HCT116 (cell line): ENCODE data around the gene TCF7L1. TPM values are rescaled to one million over a fixed set of nuclear protein-coding genes. Genes with fewer than 3 reads are reported as not detected.

Experiments
- ATAC-seq: fragments of 200-7000 bp; cut with Tn5 transposase; 2 replicates; pipeline ENCODE4 v1.9.1; 2020; ENCODE audit warnings: mild to moderate bottlenecking, moderate library complexity
- BruUV-seq: library from RNA; stranded (reverse); fragments of 400-500 nt; replicated peaks from 2 replicates; lab custom pipeline; 2021; lab: Mats Ljungman, UMichigan
- CTCF ChIA-PET: fragments of 300-600 bp; sonication (Branson Sonifier 250); formaldehyde crosslinking; loops from one replicate; lab custom pipeline; 2021; ENCODE audit warnings: antibody characterized with exemption; lab: Charles Lee
- POLR2A ChIA-PET: fragments of 300-600, 350-600 bp; sonication (Branson Sonifier 250); formaldehyde crosslinking; loops from one replicate; lab custom pipeline; 2021; ENCODE audit warnings: antibody characterized with exemption; lab: Charles Lee
- RAD21 ChIA-PET, 2 experiments: fragments of 300-600 bp; sonication (Branson Sonifier 250); formaldehyde crosslinking; loops; one replicate each; lab custom pipeline; 2023; ENCODE audit warnings: low total read pairs in 2 of 2; ENCODE audit not compliant: uncharacterized antibody in 2 of 2, unreplicated experiment in 2 of 2, low non-redundant PET in 1 of 2; lab: Charles Lee
- DNase-seq: peaks from one replicate; pipeline ENCODE4 v3.0.0-alpha.2; 2010; ENCODE audit warnings: low read depth, low spot score
- H2AFZ ChIP-seq: fragments of 200-600 bp; shearing (Covaris generic), sonication (generic); 2 replicates; pipeline ENCODE4 v1.6.1; 2017; ENCODE audit warnings: low read depth, mixed run types, mixed read lengths, antibody characterized with exemption, low read length; ENCODE audit not compliant: poor library complexity, severe bottlenecking
- H3K27ac ChIP-seq: 2 replicates; pipeline ENCODE4 v1.5.1; 2012; ENCODE audit warnings: low read depth, low read length
- H3K27me3 ChIP-seq: fragments of 200-600 bp; sonication (generic); 2 replicates; pipeline ENCODE4 v1.6.1; 2016; ENCODE audit warnings: mixed run types, low read length, mixed read lengths; ENCODE audit not compliant: insufficient read depth
- H3K36me3 ChIP-seq, 2 experiments: fragments of 200-500 bp in 1 of 2; fragments of 200-600 bp in 1 of 2; sonication (Bioruptor generic) in 1 of 2; sonication (generic) in 1 of 2; 2 replicates each; pipeline versions ENCODE4 v1.5.1 to v1.6.1; 2014 to 2016; ENCODE audit warnings: low read length in 2 of 2, inconsistent platforms in 1 of 2, mixed read lengths in 1 of 2, mixed run types in 1 of 2; ENCODE audit not compliant: insufficient read depth in 2 of 2, control insufficient read depth in 1 of 2
- H3K4me1 ChIP-seq, 2 experiments: fragments of 200-600 bp in 1 of 2; sonication (generic) in 1 of 2; 2 replicates each; pipeline versions ENCODE4 v1.5.1 to v1.6.1; 2012 to 2017; ENCODE audit warnings: low read length in 2 of 2, inconsistent platforms in 1 of 2, mild to moderate bottlenecking in 1 of 2, mixed read lengths in 1 of 2, mixed run types in 1 of 2, moderate library complexity in 1 of 2; ENCODE audit not compliant: insufficient read depth in 2 of 2, control insufficient read depth in 1 of 2
- H3K4me2 ChIP-seq: fragments of 200-600 bp; sonication (generic); 2 replicates; pipeline ENCODE4 v1.6.1; 2017; ENCODE audit warnings: mixed run types, low read length, mixed read lengths
- H3K4me3 ChIP-seq, 2 experiments: fragments of 200-600 bp in 1 of 2; sonication (generic) in 1 of 2; replicated peaks in 1 of 2; 2 replicates each; pipeline ENCODE4 v1.5.1; 2011 to 2016; ENCODE audit warnings: low read length in 2 of 2, control low read depth in 1 of 2, low read depth in 1 of 2, mild to moderate bottlenecking in 1 of 2, mixed read lengths in 1 of 2, mixed run types in 1 of 2
- H3K79me2 ChIP-seq: fragments of 200-600 bp; sonication (generic); 2 replicates; pipeline ENCODE4 v1.6.1; 2017; ENCODE audit warnings: mild to moderate bottlenecking, mixed run types, low read length, moderate library complexity, mixed read lengths; ENCODE audit not compliant: insufficient read depth
- H3K9ac ChIP-seq: fragments of 200-600 bp; sonication (generic); 2 replicates; pipeline ENCODE4 v1.6.1; 2016; ENCODE audit warnings: low read length, mixed read lengths
- H3K9me2 ChIP-seq: fragments of 200-600 bp; sonication (generic), shearing (Covaris generic); 2 replicates; pipeline ENCODE4 v1.6.1; 2017; ENCODE audit warnings: mixed run types, mild to moderate bottlenecking, moderate library complexity; ENCODE audit not compliant: insufficient read depth
- H3K9me3 ChIP-seq, 2 experiments: fragments of 200-500 bp in 1 of 2; fragments of 200-600 bp in 1 of 2; sonication (Bioruptor generic) in 1 of 2; sonication (generic) in 1 of 2; 2 replicates each; pipeline ENCODE4 v1.6.1; 2014 to 2017; ENCODE audit warnings: low read length in 2 of 2, mixed read lengths in 2 of 2, inconsistent platforms in 1 of 2, low read depth in 1 of 2, mild to moderate bottlenecking in 1 of 2, mixed run types in 1 of 2, moderate library complexity in 1 of 2; ENCODE audit not compliant: control insufficient read depth in 1 of 2, insufficient read depth in 1 of 2
- H4K20me1 ChIP-seq: fragments of 200-600 bp; sonication (generic), shearing (Covaris generic); 2 replicates; pipeline ENCODE4 v1.6.1; 2017; ENCODE audit warnings: mixed run types, mild to moderate bottlenecking, moderate library complexity; ENCODE audit not compliant: insufficient read depth
- CBX3 ChIP-seq: IDR thresholded peaks from 2 replicates; pipeline ENCODE4 v1.6.1; 2012; ENCODE audit warnings: low read depth
- CEBPB ChIP-seq: IDR thresholded peaks from 2 replicates; pipeline ENCODE4 v1.6.1; 2012; ENCODE audit warnings: low read depth
- EGR1 ChIP-seq: IDR thresholded peaks from 2 replicates; pipeline ENCODE4 v1.6.1; 2012; ENCODE audit warnings: low read depth
- ELF1 ChIP-seq: IDR thresholded peaks from 2 replicates; pipeline ENCODE4 v1.6.1; 2012; ENCODE audit warnings: low read depth, borderline replicate concordance
- FOSL1 ChIP-seq: IDR thresholded peaks from 2 replicates; pipeline ENCODE4 v1.6.1; 2012; ENCODE audit warnings: low read depth
- POLR2A ChIP-seq: IDR thresholded peaks from 2 replicates; pipeline ENCODE4 v1.7.0; 2011; ENCODE audit warnings: borderline replicate concordance; ENCODE audit not compliant: insufficient read depth, insufficient read length; ENCODE audit errors: extremely low read depth
- POLR2AphosphoS5 ChIP-seq: IDR thresholded peaks from 2 replicates; pipeline ENCODE4 v1.6.1; 2011; ENCODE audit warnings: mild to moderate bottlenecking, low read depth, low read length, moderate library complexity
- SIN3A ChIP-seq: IDR thresholded peaks from 2 replicates; pipeline ENCODE4 v1.6.1; 2012; ENCODE audit warnings: low read depth
- SRF ChIP-seq: IDR thresholded peaks from 2 replicates; pipeline ENCODE4 v1.6.1; 2012; ENCODE audit warnings: low read depth
- YY1 ChIP-seq: IDR thresholded peaks from 2 replicates; pipeline ENCODE4 v1.6.1; 2011; ENCODE audit warnings: low read length, low read depth, moderate library complexity, mild to moderate bottlenecking; ENCODE audit not compliant: insufficient replicate concordance; ENCODE audit errors: extremely low read depth
- ZNF274 ChIP-seq: fragments of 200-500 bp; sonication (Bioruptor generic); IDR thresholded peaks from 2 replicates; pipeline ENCODE4 v1.6.1; 2014; ENCODE audit warnings: mild to moderate bottlenecking, low read depth, low read length, inconsistent platforms
- intact Hi-C: fragments of 100-400 bp; cut with micrococcal nuclease; formaldehyde crosslinking; loops from 2 replicates; pipeline ENCODE4 v1.10.0; 2022
- total RNA-seq: library from RNA; stranded (reverse); gene quantifications from one replicate; pipeline ENCODE4 v1.2.1, GENCODE V29; 2021; ENCODE audit not compliant: unreplicated experiment
- TF ChIP-seq, protein P1 (sequence below): IDR thresholded peaks from 2 replicates; pipeline ENCODE4 v1.6.1; 2012
- TF ChIP-seq, protein P2 (sequence below): IDR thresholded peaks from 2 replicates; pipeline ENCODE4 v1.6.1; 2011; ENCODE audit warnings: mild to moderate bottlenecking, low read length, moderate library complexity; ENCODE audit not compliant: insufficient replicate concordance; ENCODE audit errors: extremely low read depth
- TF ChIP-seq, protein P3 (sequence below): IDR thresholded peaks from 2 replicates; pipeline ENCODE4 v1.6.1; 2012

TCF7L1 gene
- total RNA-seq, 1 experiment from 2014 or later, result 10.3 TPM

DNA sequence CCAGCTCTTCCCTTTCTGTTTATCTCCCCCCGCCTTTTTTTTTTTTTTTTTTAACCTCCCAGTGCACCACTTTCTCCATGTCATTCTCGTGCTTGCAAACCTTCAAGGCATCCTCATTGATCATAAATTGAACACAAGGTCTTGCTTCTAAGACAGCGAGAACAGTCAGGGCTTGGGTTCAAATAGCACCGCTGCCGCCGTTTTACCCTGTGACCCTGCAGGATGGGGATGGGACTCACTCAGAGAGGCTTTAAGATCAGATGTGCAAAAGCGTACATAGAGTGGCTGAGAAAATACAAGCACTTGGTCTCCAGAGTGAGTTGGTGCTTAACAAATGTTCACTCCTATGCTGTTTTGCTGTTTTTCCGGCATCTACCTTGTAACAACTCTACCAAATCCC is 93.6 kb downstream of the TCF7L1 start:
- Histone ChIP-seq H3K79me2 (no peaks in the 10 kb centered on the region), H3K4me2 (no peak overlapping the region), H3K4me1 (no peaks in the 10 kb centered on the region; a peak in 1 of 4 replicates), H3K27ac (no peak overlapping the region), H4K20me1 (no peaks in the 10 kb centered on the region), H3K9me3 (no peaks in the 10 kb centered on the region), H3K9me2 (no peaks in the 10 kb centered on the region), H3K4me3 (no peak overlapping the region), H3K27me3 (no peaks in the 10 kb centered on the region), H3K9ac (no peak overlapping the region), H2AFZ (no peak overlapping the region)
- DNase-seq, result no peak
- CTCF ChIA-PET, result no interaction called here
- intact Hi-C loops, result no loop called here
- POLR2A ChIA-PET, result no interaction called here
- RAD21 ChIA-PET, result no interaction called here
- BruUV-seq, result no TSS peak
- TF ChIP-seq, protein P1, sequence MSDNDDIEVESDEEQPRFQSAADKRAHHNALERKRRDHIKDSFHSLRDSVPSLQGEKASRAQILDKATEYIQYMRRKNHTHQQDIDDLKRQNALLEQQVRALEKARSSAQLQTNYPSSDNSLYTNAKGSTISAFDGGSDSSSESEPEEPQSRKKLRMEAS, result no peak
- TF ChIP-seq ELF1, result no peak
- no peak for TF ChIP-seq ZNF274
- no peak for TF ChIP-seq POLR2AphosphoS5
- TF ChIP-seq CEBPB, result no peak
- TF ChIP-seq FOSL1, result no peak
- TF ChIP-seq, protein P2, sequence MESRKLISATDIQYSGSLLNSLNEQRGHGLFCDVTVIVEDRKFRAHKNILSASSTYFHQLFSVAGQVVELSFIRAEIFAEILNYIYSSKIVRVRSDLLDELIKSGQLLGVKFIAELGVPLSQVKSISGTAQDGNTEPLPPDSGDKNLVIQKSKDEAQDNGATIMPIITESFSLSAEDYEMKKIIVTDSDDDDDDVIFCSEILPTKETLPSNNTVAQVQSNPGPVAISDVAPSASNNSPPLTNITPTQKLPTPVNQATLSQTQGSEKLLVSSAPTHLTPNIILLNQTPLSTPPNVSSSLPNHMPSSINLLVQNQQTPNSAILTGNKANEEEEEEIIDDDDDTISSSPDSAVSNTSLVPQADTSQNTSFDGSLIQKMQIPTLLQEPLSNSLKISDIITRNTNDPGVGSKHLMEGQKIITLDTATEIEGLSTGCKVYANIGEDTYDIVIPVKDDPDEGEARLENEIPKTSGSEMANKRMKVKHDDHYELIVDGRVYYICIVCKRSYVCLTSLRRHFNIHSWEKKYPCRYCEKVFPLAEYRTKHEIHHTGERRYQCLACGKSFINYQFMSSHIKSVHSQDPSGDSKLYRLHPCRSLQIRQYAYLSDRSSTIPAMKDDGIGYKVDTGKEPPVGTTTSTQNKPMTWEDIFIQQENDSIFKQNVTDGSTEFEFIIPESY, result no peak
- TF ChIP-seq YY1, result no peak
- no peak for TF ChIP-seq SRF
- no peak for TF ChIP-seq SIN3A
- TF ChIP-seq POLR2A, result no peak
- no peak for TF ChIP-seq EGR1
- TF ChIP-seq CBX3, result no peak
- TF ChIP-seq, protein P3, sequence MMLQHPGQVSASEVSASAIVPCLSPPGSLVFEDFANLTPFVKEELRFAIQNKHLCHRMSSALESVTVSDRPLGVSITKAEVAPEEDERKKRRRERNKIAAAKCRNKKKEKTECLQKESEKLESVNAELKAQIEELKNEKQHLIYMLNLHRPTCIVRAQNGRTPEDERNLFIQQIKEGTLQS, result no peak
- TF ChIP-seq, all 23 proteins: peak for 0
- ATAC-seq, result no peak
- H3K36me3 ChIP-seq, result no peaks in the 10 kb centered on the region
